HEK293 (cell line): ENCODE results near the gene SLC25A45.

Experiments
- ELK4 ChIP-seq: IDR thresholded peaks from 2 replicates; pipeline ENCODE4 v1.6.1; 2011; ENCODE audit warnings: mild to moderate bottlenecking, low read depth, low read length, borderline replicate concordance
- HOXC10 ChIP-seq: sonication (generic); formaldehyde crosslinking; IDR thresholded peaks from 2 replicates; pipeline ENCODE4 v1.8.1; 2023; ENCODE audit warnings: mild to moderate bottlenecking, missing genetic modification reagents
- HOXD13 ChIP-seq: sonication (generic); formaldehyde crosslinking; IDR thresholded peaks from 2 replicates; pipeline ENCODE4 v1.8.0; 2022; ENCODE audit warnings: missing genetic modification reagents, borderline replicate concordance
- KLF16 ChIP-seq: fragments of 450-650 bp; formaldehyde crosslinking; IDR thresholded peaks from 2 replicates; pipeline ENCODE4 v1.5.1; 2017; ENCODE audit warnings: missing biosample characterization, missing genetic modification characterization
- OSR2 ChIP-seq: fragments of 450-650 bp; formaldehyde crosslinking; IDR thresholded peaks from 2 replicates; pipeline ENCODE4 v1.5.1; 2016; ENCODE audit warnings: missing biosample characterization, missing genetic modification characterization
- SP3 ChIP-seq: fragments of 450-650 bp; formaldehyde crosslinking; IDR thresholded peaks from 2 replicates; pipeline ENCODE4 v1.5.1; 2016; ENCODE audit warnings: missing biosample characterization, missing genetic modification characterization
- TRIM28 ChIP-seq: IDR thresholded peaks from 2 replicates; pipeline ENCODE4 v1.6.1; 2011; ENCODE audit warnings: low read length, control low read depth, borderline replicate concordance
- TSHZ1 ChIP-seq: fragments of 450-650 bp; formaldehyde crosslinking; IDR thresholded peaks from 2 replicates; pipeline ENCODE4 v1.5.1; 2016; ENCODE audit warnings: missing biosample characterization, missing genetic modification characterization, borderline replicate concordance
- ZBTB1 ChIP-seq: fragments of 450-650 bp; formaldehyde crosslinking; IDR thresholded peaks from 2 replicates; pipeline ENCODE4 v1.5.1; 2016; ENCODE audit warnings: missing biosample characterization, missing genetic modification characterization
- ZBTB20 ChIP-seq: fragments of 450-650 bp; formaldehyde crosslinking; IDR thresholded peaks from 2 replicates; pipeline ENCODE4 v1.5.1; 2016; ENCODE audit warnings: missing biosample characterization, missing genetic modification characterization
- ZEB2 ChIP-seq: fragments of 450-650 bp; formaldehyde crosslinking; IDR thresholded peaks from 2 replicates; pipeline ENCODE4 v1.5.1; 2016; ENCODE audit warnings: missing biosample characterization, missing genetic modification characterization
- ZNF121 ChIP-seq: fragments of 450-650 bp; formaldehyde crosslinking; IDR thresholded peaks from 2 replicates; pipeline ENCODE4 v1.5.1; 2016; ENCODE audit warnings: missing biosample characterization, missing genetic modification characterization
- ZNF146 ChIP-seq: fragments of 450-650 bp; formaldehyde crosslinking; IDR thresholded peaks from 2 replicates; pipeline ENCODE4 v1.5.1; 2016; ENCODE audit warnings: missing biosample characterization, missing genetic modification characterization
- ZNF2 ChIP-seq: fragments of 450-650 bp; formaldehyde crosslinking; IDR thresholded peaks from 2 replicates; pipeline ENCODE4 v1.5.1; 2016; ENCODE audit warnings: missing biosample characterization, missing genetic modification characterization
- ZNF214 ChIP-seq: fragments of 450-650 bp; formaldehyde crosslinking; IDR thresholded peaks from 2 replicates; pipeline ENCODE4 v1.5.1; 2017; ENCODE audit warnings: missing biosample characterization, mild to moderate bottlenecking, missing genetic modification characterization, borderline replicate concordance
- ZNF274 ChIP-seq, 2 experiments: fragments of 200-500 bp in 1 of 2; fragments of 450-650 bp in 1 of 2; sonication (Bioruptor generic) in 1 of 2; formaldehyde crosslinking in 1 of 2; IDR thresholded peaks; 2 replicates each; pipeline versions ENCODE4 v1.5.1 to v1.6.1; 2014 to 2016; ENCODE audit warnings: borderline replicate concordance in 1 of 2, inconsistent platforms in 1 of 2, low read length in 1 of 2, missing biosample characterization in 1 of 2, missing genetic modification characterization in 1 of 2
- ZNF398 ChIP-seq: fragments of 450-650 bp; formaldehyde crosslinking; IDR thresholded peaks from 2 replicates; pipeline ENCODE4 v1.5.1; 2017; ENCODE audit warnings: missing biosample characterization, missing genetic modification characterization
- ZNF514 ChIP-seq: fragments of 450-650 bp; formaldehyde crosslinking; IDR thresholded peaks from 2 replicates; pipeline ENCODE4 v1.5.1; 2016; ENCODE audit warnings: missing biosample characterization, missing genetic modification characterization
- ZNF529 ChIP-seq: fragments of 450-650 bp; formaldehyde crosslinking; IDR thresholded peaks from 2 replicates; pipeline ENCODE4 v1.5.1; 2017; ENCODE audit warnings: missing genetic modification characterization, missing biosample characterization; ENCODE audit not compliant: insufficient replicate concordance
- ZNF560 ChIP-seq: fragments of 450-650 bp; formaldehyde crosslinking; IDR thresholded peaks from 2 replicates; pipeline ENCODE4 v1.5.1; 2017; ENCODE audit warnings: missing biosample characterization, missing genetic modification characterization, borderline replicate concordance
- ZNF660 ChIP-seq: fragments of 450-650 bp; IDR thresholded peaks from 2 replicates; pipeline ENCODE4 v1.5.1; 2018; ENCODE audit warnings: missing biosample characterization, mild to moderate bottlenecking, missing genetic modification characterization
- TF ChIP-seq, protein P1 (sequence below): fragments of 450-650 bp; formaldehyde crosslinking; IDR thresholded peaks from 2 replicates; pipeline ENCODE4 v1.5.1; 2016; ENCODE audit warnings: missing biosample characterization, missing genetic modification characterization
- TF ChIP-seq, protein P2 (sequence below): fragments of 450-650 bp; formaldehyde crosslinking; IDR thresholded peaks from 2 replicates; pipeline ENCODE4 v1.5.1; 2016; ENCODE audit warnings: missing biosample characterization, missing genetic modification characterization

SLC25A45 gene

DNA sequence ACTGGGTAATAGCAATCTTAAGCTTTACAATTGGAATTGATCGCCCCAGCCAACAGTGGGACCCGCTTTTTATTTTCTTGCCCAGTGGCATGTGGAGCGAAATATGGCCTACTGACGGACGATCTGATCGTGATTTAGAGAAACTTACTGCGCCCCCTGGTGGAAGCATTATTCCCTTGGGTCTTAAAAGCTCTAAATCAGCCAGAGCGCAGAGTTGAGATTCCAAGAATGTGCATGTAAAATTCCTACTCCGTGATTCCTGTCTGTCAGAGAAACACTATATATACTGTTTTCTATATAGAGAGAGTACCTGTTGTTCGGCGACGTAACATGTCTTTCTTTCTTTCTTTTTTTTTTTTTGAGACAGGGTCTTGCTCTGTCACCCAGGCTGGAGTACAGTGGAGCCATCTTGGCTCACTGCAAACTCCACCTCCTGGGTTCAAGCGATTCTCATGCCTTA lies 52.5 kb downstream of the SLC25A45 start (continued):
- TF ChIP-seq ZBTB20 (tag by site-specific recombination) (0 out of 2 replicates have a peak, but pooled peaks have one; percentile 30), ZNF660 (tag by site-specific recombination) (peak; percentile 77; the same call in 1 of the 2 replicates), ZEB2 (tag by site-specific recombination) (0 out of 2 replicates have a peak, but pooled peaks have one; percentile 22), ZNF560 (no peak), OSR2 (tag by site-specific recombination) (no peak), ZBTB1 (tag by site-specific recombination) (no peak), HOXD13 (CRISPR knock-in tag) (no peak), TSHZ1 (tag by site-specific recombination) (no peak), ELK4 (no peak), ZNF121 (tag by site-specific recombination) (no peak), HOXC10 (CRISPR knock-in tag) (no peak), ZNF146 (tag by site-specific recombination) (no peak), ZNF214 (no peak), SP3 (tag by site-specific recombination) (no peak), ZNF274 (IDR thresholded peaks at IDR 0.05; ENCODE audit: low read length) (no peak), ZNF274 (tag by site-specific recombination; IDR thresholded peaks at IDR 0.05; ENCODE audit: borderline replicate concordance) (no peak), ZNF398 (tag by site-specific recombination) (no peak), ZNF529 (tag by site-specific recombination) (no peak), TRIM28 (no peak; the same call in 1 of the 2 replicates), KLF16 (tag by site-specific recombination) (no peak), ZNF514 (tag by site-specific recombination) (no peak), ZNF2 (tag by site-specific recombination) (peak; percentile 33; the same call in 1 of the 2 replicates)
- TF ChIP-seq, protein P1, sequence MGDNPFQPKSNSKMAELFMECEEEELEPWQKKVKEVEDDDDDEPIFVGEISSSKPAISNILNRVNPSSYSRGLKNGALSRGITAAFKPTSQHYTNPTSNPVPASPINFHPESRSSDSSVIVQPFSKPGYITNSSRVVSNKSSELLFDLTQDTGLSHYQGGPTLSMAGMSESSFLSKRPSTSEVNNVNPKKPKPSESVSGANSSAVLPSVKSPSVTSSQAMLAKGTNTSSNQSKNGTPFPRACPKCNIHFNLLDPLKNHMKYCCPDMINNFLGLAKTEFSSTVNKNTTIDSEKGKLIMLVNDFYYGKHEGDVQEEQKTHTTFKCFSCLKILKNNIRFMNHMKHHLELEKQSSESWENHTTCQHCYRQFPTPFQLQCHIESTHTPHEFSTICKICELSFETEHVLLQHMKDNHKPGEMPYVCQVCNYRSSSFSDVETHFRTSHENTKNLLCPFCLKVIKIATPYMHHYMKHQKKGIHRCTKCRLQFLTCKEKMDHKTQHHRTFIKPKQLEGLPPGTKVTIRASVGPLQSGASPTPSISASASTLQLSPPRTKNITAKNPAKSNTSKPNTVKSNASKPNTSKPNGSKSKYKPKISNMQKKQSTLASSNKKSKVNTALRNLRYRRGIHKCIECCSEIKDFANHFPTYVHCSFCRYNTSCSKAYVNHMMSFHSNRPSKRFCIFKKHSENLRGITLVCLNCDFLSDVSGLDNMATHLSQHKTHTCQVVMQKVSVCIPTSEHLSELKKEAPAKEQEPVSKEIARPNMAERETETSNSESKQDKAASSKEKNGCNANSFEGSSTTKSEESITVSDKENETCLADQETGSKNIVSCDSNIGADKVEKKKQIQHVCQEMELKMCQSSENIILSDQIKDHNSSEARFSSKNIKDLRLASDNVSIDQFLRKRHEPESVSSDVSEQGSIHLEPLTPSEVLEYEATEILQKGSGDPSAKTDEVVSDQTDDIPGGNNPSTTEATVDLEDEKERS: no peak
- TF ChIP-seq, protein P2, sequence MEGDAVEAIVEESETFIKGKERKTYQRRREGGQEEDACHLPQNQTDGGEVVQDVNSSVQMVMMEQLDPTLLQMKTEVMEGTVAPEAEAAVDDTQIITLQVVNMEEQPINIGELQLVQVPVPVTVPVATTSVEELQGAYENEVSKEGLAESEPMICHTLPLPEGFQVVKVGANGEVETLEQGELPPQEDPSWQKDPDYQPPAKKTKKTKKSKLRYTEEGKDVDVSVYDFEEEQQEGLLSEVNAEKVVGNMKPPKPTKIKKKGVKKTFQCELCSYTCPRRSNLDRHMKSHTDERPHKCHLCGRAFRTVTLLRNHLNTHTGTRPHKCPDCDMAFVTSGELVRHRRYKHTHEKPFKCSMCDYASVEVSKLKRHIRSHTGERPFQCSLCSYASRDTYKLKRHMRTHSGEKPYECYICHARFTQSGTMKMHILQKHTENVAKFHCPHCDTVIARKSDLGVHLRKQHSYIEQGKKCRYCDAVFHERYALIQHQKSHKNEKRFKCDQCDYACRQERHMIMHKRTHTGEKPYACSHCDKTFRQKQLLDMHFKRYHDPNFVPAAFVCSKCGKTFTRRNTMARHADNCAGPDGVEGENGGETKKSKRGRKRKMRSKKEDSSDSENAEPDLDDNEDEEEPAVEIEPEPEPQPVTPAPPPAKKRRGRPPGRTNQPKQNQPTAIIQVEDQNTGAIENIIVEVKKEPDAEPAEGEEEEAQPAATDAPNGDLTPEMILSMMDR (tag by site-specific recombination): no peak
